GM10248 (cell line): ENCODE measurements around the gene DSCAM.

Source experiments
- CTCF ChIA-PET: fragments of 300-600 bp; sonication (Branson Sonifier 250); formaldehyde crosslinking; extraction: SDS; loops from one replicate; lab custom pipeline; 2021; ENCODE audit warnings: antibody characterized with exemption; lab: Yijun Ruan, JAX
- POLR2A ChIA-PET: fragments of 350-650 bp; sonication (Branson Sonifier 250); formaldehyde crosslinking; extraction: SDS; loops from one replicate; lab custom pipeline; 2020; ENCODE audit warnings: antibody characterized with exemption; lab: Yijun Ruan, JAX
- DNase-seq: peaks from one replicate; pipeline ENCODE4 v3.0.0; 2012; ENCODE audit errors: extremely low spot score
- CTCF ChIP-seq: IDR thresholded peaks from 2 replicates; pipeline ENCODE4 v1.5.1; 2012; ENCODE audit warnings: mild to moderate bottlenecking, low read depth; ENCODE audit errors: extremely low read depth, missing control alignments, control extremely low read depth

Gene DSCAM

GRCh38 chr21:40633048-40633447, 213.9 kb downstream of the DSCAM start:
- no peak for DNase-seq
- TF ChIP-seq CTCF = no peak
- POLR2A ChIA-PET = no interaction called here
- CTCF ChIA-PET = no interaction called here

GRCh38 chr21:40631211-40631610, 215.7 kb downstream of the DSCAM start:
- CTCF ChIA-PET = no interaction called here
- DNase-seq = no peak
- TF ChIP-seq CTCF = no peak
- POLR2A ChIA-PET = no interaction called here

- no peak for TF ChIP-seq CTCF
- no peak for DNase-seq
- ChIA-PET CTCF (no interaction called here), POLR2A (no interaction called here)
These were observed 221.0 kb downstream of the DSCAM start for GRCh38 chr21:40625991-40626390.

- CTCF ChIA-PET = no interaction called here
- no peak for TF ChIP-seq CTCF
- POLR2A ChIA-PET = no interaction called here
- no peak for DNase-seq
These were observed 223.4 kb downstream of the DSCAM start for GRCh38 chr21:40623528-40623927.

- POLR2A ChIA-PET = no interaction called here
- no peak for TF ChIP-seq CTCF
- no peak for DNase-seq
- CTCF ChIA-PET = interaction anchor here (0.9 kb wide), 1 partner anchor 18 kb away, joined by 3 read pairs; no protein-coding TSS in a partner anchor
These were observed 224.4 kb downstream of the DSCAM start for GRCh38 chr21:40622531-40622930.

- CTCF ChIA-PET = no interaction called here
- POLR2A ChIA-PET = no interaction called here
- no peak for DNase-seq
- no peak for TF ChIP-seq CTCF
These were observed 226.4 kb downstream of the DSCAM start for GRCh38 chr21:40620386-40621145.
